HL-60 (cell line): ENCODE results near the gene LIFR.

Source experiments
- CTCF ChIP-seq: IDR thresholded peaks from one replicate; pipeline ENCODE4 v1.5.1; 2011; ENCODE audit warnings: low read length, control low read depth, inconsistent platforms; ENCODE audit not compliant: insufficient read depth
- POLR2AphosphoS5 ChIP-seq: IDR thresholded peaks from 2 replicates; pipeline ENCODE4 v1.6.1; 2012; ENCODE audit warnings: low read depth
- REST ChIP-seq: IDR thresholded peaks from 2 replicates; pipeline ENCODE4 v1.6.1; 2012; ENCODE audit warnings: low read depth; ENCODE audit not compliant: insufficient replicate concordance
- SPI1 ChIP-seq: IDR thresholded peaks from 2 replicates; pipeline ENCODE4 v1.6.1; 2012; ENCODE audit warnings: low read depth, mild to moderate bottlenecking, borderline replicate concordance

- no peak for TF ChIP-seq POLR2AphosphoS5
- TF ChIP-seq CTCF, result no peak
- no peak for TF ChIP-seq REST
- TF ChIP-seq SPI1, result no peak
Measured at GRCh38 chr5:38465702-38466423, 90.6 kb downstream of the LIFR start.
